ENCODE measurements around the gene TMEM51. TPM values are rescaled to one million over a fixed set of nuclear protein-coding genes. Genes with fewer than 3 reads are reported as not detected.

The TMEM51 gene
- total RNA-seq, 1 experiment from 2014 or later, result 10.4 TPM

DNA sequence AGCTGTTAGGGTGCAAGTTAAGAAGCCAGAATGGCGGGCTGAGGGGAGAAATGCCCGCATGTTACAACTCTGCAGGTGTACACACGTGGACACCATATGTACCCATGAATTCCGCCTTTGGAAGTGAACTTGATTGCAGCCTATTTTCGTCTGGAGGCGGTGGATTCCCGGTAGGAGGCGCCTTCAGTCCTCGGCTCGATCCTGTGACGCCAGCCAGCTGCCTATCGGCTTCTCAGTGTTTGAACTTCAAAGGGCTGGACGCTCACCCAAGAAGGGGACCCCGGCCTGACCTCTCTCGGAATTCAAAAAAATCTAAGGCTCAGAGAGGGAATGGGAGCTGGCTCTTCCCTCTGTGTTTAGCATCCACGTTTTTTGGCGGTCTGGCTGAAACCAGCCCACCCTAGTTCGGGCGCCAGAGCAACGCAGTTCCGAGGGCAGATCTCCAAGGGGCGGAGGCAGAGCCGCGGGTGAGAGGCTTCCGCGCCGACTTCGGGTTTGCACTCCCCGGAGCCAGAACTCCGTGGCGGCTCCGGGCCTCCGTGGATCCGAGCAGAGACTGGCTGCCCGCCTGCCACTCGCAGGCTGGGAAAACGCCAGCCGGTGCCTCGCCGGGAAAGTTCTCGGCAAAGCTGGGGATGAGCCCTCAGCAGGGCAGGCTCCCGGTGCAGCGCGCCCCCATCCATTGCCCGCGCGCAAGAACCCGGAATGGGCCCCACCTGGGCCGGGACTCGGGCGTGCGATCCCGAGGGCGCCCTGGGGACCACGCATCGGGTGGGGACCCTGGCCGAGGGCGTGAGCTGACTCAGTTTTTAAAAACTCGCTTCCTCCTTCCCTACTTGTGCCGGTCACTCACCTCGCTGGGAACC lies 996 bp upstream of the TMEM51 start (continued):
- TF ChIP-seq, protein P1, sequence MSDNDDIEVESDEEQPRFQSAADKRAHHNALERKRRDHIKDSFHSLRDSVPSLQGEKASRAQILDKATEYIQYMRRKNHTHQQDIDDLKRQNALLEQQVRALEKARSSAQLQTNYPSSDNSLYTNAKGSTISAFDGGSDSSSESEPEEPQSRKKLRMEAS (CRISPR knock-in tag; IDR thresholded peaks at IDR 0.05), result 0 out of 2 replicates have a peak, but pooled peaks have one; percentile 40
- TF ChIP-seq MYBL2 (CRISPR knock-in tag; IDR thresholded peaks at IDR 0.05), result no peak
- no peak for TF ChIP-seq PRRX2 (CRISPR knock-in tag; IDR thresholded peaks at IDR 0.05)
- TF ChIP-seq, protein P2, sequence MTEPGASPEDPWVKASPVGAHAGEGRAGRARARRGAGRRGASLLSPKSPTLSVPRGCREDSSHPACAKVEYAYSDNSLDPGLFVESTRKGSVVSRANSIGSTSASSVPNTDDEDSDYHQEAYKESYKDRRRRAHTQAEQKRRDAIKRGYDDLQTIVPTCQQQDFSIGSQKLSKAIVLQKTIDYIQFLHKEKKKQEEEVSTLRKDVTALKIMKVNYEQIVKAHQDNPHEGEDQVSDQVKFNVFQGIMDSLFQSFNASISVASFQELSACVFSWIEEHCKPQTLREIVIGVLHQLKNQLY (CRISPR knock-in tag; IDR thresholded peaks at IDR 0.05), result no peak
- TF ChIP-seq ZNF317 (CRISPR knock-in tag; IDR thresholded peaks at IDR 0.05; ENCODE audit: borderline replicate concordance, low read depth), result no peak
- TF ChIP-seq, protein P3, sequence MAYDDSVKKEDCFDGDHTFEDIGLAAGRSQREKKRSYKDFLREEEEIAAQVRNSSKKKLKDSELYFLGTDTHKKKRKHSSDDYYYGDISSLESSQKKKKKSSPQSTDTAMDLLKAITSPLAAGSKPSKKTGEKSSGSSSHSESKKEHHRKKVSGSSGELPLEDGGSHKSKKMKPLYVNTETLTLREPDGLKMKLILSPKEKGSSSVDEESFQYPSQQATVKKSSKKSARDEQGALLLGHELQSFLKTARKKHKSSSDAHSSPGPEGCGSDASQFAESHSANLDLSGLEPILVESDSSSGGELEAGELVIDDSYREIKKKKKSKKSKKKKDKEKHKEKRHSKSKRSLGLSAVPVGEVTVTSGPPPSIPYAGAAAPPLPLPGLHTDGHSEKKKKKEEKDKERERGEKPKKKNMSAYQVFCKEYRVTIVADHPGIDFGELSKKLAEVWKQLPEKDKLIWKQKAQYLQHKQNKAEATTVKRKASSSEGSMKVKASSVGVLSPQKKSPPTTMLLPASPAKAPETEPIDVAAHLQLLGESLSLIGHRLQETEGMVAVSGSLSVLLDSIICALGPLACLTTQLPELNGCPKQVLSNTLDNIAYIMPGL (CRISPR knock-in tag; IDR thresholded peaks at IDR 0.05), result peak; percentile 88
- no peak for TF ChIP-seq RORB (CRISPR knock-in tag; IDR thresholded peaks at IDR 0.05)
- no peak for TF ChIP-seq ELF4 (CRISPR knock-in tag; IDR thresholded peaks at IDR 0.05; ENCODE audit: low read depth)
- TF ChIP-seq, protein P4, sequence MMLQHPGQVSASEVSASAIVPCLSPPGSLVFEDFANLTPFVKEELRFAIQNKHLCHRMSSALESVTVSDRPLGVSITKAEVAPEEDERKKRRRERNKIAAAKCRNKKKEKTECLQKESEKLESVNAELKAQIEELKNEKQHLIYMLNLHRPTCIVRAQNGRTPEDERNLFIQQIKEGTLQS (CRISPR knock-in tag; conservative IDR thresholded peaks at IDR 0.05), result no peak
- TF ChIP-seq ZNF121 (CRISPR knock-in tag; IDR thresholded peaks at IDR 0.05), result no peak
- TF ChIP-seq, protein P5, sequence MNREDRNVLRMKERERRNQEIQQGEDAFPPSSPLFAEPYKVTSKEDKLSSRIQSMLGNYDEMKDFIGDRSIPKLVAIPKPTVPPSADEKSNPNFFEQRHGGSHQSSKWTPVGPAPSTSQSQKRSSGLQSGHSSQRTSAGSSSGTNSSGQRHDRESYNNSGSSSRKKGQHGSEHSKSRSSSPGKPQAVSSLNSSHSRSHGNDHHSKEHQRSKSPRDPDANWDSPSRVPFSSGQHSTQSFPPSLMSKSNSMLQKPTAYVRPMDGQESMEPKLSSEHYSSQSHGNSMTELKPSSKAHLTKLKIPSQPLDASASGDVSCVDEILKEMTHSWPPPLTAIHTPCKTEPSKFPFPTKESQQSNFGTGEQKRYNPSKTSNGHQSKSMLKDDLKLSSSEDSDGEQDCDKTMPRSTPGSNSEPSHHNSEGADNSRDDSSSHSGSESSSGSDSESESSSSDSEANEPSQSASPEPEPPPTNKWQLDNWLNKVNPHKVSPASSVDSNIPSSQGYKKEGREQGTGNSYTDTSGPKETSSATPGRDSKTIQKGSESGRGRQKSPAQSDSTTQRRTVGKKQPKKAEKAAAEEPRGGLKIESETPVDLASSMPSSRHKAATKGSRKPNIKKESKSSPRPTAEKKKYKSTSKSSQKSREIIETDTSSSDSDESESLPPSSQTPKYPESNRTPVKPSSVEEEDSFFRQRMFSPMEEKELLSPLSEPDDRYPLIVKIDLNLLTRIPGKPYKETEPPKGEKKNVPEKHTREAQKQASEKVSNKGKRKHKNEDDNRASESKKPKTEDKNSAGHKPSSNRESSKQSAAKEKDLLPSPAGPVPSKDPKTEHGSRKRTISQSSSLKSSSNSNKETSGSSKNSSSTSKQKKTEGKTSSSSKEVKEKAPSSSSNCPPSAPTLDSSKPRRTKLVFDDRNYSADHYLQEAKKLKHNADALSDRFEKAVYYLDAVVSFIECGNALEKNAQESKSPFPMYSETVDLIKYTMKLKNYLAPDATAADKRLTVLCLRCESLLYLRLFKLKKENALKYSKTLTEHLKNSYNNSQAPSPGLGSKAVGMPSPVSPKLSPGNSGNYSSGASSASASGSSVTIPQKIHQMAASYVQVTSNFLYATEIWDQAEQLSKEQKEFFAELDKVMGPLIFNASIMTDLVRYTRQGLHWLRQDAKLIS (CRISPR knock-in tag; IDR thresholded peaks at IDR 0.05; ENCODE audit: borderline replicate concordance), result no peak
- no peak for TF ChIP-seq NR2C2 (CRISPR knock-in tag; IDR thresholded peaks at IDR 0.05)
- TF ChIP-seq, protein P6, sequence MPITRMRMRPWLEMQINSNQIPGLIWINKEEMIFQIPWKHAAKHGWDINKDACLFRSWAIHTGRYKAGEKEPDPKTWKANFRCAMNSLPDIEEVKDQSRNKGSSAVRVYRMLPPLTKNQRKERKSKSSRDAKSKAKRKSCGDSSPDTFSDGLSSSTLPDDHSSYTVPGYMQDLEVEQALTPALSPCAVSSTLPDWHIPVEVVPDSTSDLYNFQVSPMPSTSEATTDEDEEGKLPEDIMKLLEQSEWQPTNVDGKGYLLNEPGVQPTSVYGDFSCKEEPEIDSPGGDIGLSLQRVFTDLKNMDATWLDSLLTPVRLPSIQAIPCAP (CRISPR knock-in tag; IDR thresholded peaks at IDR 0.05), result no peak
- TF ChIP-seq, protein P7, sequence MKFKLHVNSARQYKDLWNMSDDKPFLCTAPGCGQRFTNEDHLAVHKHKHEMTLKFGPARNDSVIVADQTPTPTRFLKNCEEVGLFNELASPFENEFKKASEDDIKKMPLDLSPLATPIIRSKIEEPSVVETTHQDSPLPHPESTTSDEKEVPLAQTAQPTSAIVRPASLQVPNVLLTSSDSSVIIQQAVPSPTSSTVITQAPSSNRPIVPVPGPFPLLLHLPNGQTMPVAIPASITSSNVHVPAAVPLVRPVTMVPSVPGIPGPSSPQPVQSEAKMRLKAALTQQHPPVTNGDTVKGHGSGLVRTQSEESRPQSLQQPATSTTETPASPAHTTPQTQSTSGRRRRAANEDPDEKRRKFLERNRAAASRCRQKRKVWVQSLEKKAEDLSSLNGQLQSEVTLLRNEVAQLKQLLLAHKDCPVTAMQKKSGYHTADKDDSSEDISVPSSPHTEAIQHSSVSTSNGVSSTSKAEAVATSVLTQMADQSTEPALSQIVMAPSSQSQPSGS (CRISPR knock-in tag; IDR thresholded peaks at IDR 0.05; ENCODE audit: borderline replicate concordance, low read depth), result no peak
- TF ChIP-seq, protein P8, sequence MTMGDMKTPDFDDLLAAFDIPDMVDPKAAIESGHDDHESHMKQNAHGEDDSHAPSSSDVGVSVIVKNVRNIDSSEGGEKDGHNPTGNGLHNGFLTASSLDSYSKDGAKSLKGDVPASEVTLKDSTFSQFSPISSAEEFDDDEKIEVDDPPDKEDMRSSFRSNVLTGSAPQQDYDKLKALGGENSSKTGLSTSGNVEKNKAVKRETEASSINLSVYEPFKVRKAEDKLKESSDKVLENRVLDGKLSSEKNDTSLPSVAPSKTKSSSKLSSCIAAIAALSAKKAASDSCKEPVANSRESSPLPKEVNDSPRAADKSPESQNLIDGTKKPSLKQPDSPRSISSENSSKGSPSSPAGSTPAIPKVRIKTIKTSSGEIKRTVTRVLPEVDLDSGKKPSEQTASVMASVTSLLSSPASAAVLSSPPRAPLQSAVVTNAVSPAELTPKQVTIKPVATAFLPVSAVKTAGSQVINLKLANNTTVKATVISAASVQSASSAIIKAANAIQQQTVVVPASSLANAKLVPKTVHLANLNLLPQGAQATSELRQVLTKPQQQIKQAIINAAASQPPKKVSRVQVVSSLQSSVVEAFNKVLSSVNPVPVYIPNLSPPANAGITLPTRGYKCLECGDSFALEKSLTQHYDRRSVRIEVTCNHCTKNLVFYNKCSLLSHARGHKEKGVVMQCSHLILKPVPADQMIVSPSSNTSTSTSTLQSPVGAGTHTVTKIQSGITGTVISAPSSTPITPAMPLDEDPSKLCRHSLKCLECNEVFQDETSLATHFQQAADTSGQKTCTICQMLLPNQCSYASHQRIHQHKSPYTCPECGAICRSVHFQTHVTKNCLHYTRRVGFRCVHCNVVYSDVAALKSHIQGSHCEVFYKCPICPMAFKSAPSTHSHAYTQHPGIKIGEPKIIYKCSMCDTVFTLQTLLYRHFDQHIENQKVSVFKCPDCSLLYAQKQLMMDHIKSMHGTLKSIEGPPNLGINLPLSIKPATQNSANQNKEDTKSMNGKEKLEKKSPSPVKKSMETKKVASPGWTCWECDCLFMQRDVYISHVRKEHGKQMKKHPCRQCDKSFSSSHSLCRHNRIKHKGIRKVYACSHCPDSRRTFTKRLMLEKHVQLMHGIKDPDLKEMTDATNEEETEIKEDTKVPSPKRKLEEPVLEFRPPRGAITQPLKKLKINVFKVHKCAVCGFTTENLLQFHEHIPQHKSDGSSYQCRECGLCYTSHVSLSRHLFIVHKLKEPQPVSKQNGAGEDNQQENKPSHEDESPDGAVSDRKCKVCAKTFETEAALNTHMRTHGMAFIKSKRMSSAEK (CRISPR knock-in tag; IDR thresholded peaks at IDR 0.05; ENCODE audit: borderline replicate concordance), result no peak
- 0 out of 2 replicates have a peak, but pooled peaks have one; percentile 15 for TF ChIP-seq RELA (CRISPR knock-in tag; IDR thresholded peaks at IDR 0.05; ENCODE audit: borderline replicate concordance)
- TF ChIP-seq SMAD4 (CRISPR knock-in tag; IDR thresholded peaks at IDR 0.05), result no peak
- no peak for TF ChIP-seq TCF7 (CRISPR knock-in tag; IDR thresholded peaks at IDR 0.05; ENCODE audit: low read depth)
- TF ChIP-seq NR1H2 (CRISPR knock-in tag; IDR thresholded peaks at IDR 0.05), result no peak
- no peak for TF ChIP-seq NFYB (CRISPR knock-in tag; conservative IDR thresholded peaks at IDR 0.05; ENCODE audit: low read depth)
- TF ChIP-seq JAZF1 (CRISPR knock-in tag; IDR thresholded peaks at IDR 0.05), result no peak
